HG03045 (cell line): ENCODE measurements around the gene RCN1.
"Not testable (repeated sequence)": the region's sequence is repeated elsewhere in the genome, so short reads cannot be mapped to it uniquely, and the experiment has no call there.

Experiments
- ATAC-seq: cut with Tn5 transposase; IDR thresholded peaks from one replicate; pipeline ENCODE4 v1.9.1; 2021; ENCODE audit warnings: mild to moderate bottlenecking, moderate library complexity; ENCODE audit not compliant: unreplicated experiment

The RCN1 gene

DNA sequence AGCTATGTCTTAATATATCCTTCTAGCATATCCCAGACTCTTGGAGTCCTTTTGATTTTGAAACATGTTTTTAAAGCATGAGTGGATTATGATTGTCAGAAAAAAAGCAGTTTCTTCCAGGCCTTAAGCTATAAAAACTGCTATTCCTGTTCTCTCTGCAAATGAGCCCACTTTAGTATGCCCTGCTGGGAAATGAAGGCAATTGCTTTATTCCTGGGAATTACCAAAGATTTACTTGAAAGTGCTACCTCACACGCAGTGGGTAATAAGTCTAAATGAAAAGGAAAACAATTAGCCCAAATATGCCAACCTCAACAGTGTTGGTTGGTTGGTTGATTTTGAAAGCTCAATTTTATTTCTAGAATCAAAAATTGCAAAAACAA is 17.2 kb upstream of the RCN1 start:
- ATAC-seq, result no peak

DNA sequence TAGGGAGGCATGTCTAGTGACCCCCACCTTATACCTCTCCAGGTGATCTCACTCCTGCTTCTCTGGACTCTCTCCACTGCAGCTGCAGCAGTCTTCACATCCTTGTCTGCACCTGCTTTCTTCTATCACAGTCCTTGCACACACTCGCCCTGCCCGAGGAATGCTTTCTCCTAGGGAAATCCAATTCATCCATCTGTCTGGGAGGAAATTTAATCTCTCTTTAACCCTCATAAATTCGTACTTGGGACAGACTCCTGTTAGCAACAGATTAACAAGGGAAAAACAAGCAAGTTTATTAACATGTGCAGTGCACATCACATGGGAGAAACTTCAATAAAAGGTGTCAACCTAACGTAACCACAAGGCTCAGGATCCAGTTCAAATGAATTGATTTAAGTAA is 11.3 kb upstream of the RCN1 start:
- ATAC-seq, result no peak

DNA sequence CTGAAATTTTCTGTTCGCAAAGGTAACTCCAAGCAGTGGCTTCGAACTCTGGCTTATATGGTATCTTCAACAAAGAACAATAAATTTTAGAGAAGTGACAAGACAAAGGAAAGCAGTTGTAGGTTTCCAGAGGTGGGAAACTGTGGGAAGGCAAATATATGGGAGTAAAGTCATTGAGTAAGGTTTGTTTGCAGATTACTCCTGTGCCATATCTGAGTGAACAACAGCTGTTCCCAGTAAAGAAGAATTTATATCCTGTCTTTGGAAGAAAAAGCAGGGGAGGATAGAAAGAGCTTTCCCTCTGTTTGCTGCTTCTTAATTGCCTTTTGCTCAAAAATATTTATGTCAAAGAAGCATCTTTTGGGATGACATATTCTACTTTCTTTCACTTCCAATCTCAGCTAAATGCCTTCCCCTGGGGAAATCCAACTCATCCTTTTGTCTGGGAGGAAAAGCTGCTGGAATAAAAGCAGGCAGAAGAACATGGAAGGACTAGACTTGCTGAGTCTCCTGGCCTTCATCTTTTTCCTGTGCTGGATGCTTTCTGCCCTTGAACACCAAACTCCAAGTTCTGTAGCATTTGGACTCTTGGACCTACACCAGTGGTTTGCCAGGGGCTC is 10.4 kb upstream of the RCN1 start:
- ATAC-seq, result no peak

DNA sequence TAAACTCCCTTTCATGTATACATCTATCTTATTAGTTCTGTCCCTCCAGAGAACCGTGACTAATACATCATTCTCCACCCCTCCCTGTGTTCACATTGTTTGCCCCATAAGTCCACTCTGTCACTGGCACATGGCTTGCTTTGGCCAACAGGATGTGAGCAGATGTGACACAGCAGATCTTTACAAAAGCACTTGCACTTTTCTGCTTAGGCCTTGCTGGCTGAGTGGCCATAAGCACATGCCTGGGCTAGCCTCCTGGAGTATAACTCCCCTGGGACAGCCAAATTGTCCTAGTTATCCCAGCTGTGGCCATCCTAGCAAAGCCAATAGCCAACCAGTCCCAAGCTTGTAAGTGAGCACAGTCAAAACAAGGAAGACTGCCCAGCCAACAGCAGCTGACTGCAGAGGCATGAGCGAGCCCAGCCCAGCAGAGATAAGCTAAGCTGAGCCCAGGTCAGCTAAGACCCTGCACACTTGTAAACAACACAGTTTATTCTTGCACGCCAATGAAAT is 9.7 kb upstream of the RCN1 start:
- no peak for ATAC-seq

DNA sequence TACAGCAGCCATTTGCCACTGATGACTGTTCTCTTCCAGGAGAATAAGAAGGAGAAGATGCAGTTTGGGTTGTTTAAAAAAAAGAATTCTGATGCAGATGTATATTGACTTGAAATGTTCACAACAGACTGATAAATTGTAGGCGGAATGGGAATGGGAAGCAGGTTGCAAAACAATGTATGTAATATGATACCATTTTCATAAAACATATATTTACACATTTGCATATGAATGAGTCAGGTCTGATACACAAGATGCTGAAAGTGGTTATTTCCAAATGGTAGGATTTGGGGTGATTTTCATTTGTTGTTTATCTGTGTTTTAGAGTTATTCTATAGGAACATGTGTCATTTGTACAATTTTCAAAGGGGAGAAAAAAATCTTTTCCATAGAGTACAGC is 9.0 kb upstream of the RCN1 start:
- ATAC-seq, result no peak

DNA sequence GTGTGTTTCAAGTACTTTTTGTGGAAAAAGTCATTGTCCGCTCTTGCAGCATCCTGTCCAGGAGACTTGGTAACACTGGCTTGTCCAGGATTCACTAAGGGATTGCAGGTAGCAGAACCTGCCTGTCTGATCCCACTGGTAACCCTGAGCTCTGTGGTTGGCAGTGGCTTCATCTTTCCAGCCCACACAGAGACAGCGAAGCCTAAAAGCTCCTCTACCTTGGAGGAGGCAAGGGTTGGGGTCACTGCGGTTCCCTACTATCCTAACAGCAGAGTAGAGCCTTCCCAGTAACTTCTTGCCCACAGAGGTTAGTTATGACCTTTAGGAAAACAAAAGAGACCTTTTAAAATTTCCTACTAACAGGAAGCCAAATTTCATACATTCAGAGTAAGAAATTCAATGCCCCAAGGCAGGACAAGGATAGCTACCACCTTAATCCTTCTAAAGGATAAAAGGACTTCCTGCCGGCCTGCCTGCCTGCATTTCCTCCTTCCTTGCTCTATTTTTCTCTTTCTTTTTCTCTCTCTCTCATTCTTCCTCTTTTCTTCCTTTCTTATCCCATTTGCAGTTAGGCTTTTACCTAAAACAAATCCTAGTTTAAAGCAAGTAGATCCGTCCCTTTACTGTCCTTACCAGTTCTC is 8.4 kb upstream of the RCN1 start:
- no peak for ATAC-seq

DNA sequence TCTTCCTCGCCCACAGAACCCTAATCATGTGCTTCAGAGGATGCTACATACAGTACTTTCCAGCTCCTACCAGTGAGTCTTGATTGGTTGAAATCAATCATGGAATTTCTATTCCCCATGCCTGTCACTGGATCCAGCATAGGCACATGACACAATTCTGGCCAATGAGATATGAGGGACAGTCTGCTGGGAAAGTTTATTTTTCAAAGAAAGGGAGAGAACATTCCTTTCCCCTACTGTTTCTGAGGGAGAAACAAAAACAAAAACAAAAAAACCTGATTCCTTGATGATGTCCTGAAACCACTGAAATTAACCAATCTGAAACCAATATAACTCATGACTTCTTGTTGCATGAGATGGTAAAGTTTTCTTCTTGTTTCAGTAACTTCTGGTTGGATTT is 3.3 kb upstream of the RCN1 start:
- ATAC-seq, result no peak

DNA sequence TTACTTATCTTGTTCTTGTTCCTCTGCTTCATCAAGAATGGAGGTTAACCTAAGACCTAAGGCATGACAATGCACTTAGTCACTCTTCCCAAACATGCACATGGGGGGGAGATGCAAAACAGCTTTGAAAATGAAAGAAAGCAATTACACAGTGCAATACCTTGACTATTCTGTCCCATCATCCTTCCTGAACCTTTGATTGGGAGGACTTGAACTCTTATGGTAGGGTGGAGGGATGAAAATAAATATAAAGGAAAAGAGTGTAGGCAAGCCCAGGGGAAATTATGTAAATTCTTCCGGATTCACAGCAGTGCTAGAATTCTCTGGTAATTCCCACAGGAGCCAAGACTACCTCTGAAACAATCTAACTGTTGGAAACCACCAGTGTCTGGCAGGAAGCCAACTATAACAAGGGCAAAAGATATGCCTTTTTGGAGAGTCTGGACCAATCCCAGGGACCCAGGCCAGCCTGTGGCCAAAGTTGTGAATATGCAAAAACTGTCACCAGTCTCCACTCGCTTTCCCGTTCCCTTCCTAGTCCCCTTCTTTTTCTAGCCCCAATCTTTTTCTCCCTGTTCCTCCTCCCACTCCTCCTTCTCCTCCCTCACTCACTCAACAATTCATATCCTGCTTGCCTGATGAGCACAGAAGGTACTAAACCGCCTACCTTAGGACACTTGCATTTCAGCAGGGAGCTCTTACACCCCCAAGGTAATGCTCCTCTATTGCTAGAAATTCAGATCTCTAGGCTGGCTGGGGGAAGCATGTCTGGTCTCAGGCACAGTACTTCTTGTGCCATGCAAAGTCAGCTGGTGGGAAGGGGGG is 2.5 kb upstream of the RCN1 start:
- ATAC-seq, result no peak

DNA sequence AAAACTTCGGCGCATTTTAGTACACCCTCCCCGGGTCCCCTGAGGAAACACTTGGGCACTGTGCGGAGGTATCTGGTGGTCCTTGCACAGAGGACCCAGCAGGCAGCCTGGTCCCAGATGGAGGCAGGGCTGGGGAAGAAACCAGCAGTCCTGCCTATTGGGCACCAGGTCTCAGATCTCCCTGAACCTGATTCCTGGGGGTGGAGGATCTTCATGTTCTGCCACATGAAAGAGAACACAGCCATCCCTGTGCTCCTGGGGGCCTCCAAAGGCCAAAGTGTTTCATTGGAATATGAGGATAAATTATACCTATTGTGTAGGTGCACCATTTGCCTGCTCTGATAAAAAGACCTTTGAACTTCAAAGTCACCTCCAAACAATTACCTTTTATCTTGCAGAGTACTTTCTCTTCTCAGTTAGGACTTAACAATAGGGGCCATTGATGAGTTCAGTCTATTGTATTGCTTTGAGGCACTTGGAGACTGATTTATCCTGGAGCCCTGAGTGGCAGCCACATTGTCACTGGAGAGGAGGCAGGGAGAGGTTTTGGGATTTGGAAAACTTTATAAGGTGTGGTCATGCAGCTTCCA is 1.8 kb downstream of the RCN1 start:
- ATAC-seq, result no peak

DNA sequence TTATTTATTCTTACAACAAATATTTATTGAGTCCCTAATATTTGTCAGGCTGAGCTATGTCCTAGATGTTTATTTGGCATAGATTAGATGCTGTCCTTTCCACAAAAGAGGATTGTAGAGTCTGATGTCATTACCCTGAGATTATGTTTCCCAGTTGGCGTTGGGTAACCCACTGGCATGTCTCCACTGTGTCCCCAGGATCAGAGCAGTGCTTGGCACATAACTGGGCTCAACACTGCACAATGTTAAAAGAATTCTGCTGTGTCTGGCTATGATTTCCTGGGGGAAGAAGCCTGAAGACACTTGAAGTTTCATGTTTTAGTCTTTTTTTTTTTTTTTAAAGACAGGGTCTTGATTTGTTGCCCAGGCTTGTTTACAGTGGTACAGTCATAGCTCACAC is 4.0 kb downstream of the RCN1 start:
- no peak for ATAC-seq

DNA sequence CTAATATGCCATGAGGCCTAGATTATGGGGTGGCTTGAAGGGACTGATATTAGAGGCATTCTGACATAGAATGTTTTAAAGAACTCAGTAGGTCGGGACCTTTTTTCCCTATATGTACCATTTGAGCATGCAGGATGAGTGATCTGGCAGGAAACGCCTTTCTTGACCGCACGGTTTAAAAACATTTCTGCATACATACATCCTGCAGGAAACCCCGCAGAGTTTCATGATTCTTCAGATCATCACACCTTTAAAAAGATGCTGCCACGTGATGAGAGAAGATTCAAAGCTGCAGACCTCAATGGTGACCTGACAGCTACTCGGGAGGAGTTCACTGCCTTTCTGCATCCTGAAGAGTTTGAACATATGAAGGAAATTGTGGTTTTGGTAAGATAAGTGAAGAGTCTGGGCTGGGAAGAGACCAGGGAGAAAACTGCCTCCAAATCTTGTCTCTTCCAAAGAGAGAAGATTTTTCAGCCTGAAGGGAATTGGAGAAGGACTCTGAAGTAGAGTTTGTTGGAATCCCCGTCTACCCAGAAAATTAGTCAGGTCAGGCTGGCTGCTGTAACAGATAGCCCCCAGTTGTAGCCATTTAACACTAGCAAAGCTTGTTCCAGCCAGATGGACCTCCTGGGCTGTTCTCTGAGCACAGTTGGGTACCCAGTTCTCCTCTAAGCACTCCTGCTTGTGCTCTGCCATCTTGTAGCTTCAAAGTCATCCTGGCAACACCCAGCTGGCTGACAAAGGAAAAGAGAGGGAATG is 7.4 kb downstream of the RCN1 start:
- no peak for ATAC-seq

DNA sequence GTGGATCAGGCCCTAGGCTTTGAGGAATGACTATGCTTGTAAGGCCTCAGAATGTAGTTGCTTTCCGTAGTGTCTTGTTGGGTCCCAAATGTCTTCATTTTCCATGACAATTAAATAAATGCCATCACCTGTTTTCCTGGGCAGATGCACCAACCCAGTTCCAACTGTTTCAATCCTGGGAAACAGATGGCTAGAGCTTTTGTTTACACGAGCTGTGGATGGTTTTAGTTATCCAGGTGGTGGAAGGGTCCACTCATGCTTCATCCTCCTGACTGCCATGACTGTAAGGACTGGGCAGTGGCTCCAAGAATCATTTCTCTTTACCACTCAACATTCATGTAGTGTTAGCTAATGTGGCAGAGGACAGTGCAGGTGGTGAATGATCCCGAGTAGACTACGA is 8.6 kb downstream of the RCN1 start:
- no peak for ATAC-seq

DNA sequence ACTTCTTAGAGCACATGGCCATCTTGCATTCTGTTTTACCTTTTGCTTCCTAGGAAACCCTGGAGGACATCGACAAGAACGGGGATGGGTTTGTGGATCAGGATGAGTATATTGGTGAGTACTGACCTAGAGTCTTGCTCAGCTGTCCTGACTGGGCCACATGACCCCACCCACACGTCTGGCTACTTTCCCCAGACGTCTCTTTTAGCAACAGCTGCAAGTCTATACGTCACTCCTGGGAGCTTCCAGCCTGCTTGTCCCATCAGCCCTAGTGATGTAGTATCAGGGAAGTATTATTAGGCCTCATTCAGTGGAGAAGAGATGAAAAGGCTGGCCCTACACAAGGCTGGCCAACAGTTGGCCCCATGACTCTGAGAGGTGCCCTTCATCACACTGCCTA is 9.6 kb downstream of the RCN1 start:
- no peak for ATAC-seq

DNA sequence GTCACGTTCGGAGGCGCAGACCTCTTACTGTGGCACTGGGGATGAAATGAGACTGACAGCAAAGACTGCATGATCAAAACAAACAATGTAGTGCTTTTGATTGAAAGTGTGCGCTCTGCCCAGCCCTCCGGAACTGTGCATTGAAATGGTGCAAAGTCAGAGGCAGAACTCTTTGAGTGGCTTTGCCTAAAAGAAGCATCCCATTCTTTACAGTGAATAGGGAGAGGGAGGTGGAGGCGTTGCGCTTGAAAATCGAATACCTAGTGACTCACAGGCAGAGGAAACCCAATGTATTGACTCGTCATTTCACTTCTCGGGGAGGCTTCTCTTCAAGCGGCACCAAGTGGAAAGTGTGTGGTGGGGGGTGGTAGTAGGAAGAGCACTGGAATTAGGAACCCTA is 10.9 kb downstream of the RCN1 start:
- ATAC-seq, result no peak

DNA sequence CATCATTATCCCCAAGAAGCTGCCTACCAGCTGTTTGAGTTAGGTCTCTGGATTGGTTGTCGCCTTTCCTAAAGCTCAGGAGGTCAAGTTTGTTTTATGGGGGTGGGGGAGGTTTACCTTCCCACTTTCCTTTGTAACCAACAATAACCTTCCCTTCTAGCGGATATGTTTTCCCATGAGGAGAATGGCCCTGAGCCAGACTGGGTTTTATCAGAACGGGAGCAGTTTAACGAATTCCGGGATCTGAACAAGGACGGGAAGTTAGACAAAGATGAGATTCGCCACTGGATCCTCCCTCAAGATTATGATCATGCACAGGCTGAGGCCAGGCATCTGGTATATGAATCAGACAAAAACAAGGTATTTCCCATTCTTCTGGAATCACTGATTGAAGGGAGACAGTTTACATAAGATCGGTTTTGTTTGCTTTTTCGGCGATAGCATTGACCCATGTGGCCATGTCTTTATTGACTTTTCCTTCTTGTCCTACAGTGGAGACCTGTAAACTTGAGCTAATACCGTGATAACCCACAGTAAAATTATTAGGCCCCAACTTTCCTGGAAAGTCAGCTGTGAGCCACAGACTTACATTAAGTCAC is 12.3 kb downstream of the RCN1 start:
- ATAC-seq, result not testable (repeated sequence)

DNA sequence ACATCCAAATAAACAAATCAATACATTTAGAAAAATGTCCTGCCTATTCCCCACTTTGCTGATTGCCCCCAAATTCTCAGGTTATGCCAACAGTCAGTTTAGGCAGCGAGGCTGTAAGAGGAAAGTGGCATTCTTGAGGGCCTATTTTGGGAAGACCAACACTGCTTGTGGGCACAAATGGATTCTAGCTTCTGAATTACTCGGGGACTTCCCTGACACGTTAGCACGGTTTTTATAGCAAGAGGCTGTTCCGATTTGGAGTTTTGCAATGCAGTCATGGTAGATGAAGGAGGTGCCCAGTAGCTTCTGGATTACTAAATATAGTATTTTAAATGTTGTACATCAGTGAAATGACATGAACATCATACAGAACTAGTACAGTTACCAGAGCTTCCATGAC is 13.1 kb downstream of the RCN1 start:
- ATAC-seq, result no peak

DNA sequence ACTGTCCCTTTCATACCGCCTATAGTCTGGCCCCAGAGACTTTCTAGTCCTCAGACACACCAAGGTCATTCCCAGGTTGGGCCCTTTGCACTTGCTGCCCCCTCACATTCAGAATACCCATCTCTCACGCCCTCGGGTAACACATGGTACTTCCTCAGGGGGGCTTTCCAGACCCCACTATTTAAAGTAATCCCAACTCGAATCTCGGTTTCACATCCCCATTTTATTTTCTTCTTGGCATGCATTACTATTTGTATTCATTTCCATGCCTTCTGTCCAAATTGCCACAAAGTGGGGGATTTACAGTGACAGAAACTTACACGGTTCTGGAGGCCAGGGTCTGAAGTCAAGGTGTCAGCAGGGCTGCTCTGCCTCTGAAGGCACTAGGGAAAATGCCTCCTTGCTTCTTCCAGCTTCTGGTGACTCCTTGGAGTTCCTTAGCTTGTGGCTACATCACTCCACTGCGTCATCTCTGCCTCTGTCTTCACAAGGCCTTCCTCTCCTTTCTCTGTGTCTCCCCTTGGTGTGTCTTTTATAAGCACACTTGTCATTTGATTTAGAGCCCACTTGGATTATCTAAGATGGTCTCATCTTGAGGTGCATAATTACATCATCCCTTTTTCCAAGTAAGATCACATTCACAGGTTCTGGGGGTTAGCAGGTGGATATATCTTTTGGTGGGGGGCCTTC is 15.1 kb downstream of the RCN1 start:
- ATAC-seq, result peak; percentile 72

DNA sequence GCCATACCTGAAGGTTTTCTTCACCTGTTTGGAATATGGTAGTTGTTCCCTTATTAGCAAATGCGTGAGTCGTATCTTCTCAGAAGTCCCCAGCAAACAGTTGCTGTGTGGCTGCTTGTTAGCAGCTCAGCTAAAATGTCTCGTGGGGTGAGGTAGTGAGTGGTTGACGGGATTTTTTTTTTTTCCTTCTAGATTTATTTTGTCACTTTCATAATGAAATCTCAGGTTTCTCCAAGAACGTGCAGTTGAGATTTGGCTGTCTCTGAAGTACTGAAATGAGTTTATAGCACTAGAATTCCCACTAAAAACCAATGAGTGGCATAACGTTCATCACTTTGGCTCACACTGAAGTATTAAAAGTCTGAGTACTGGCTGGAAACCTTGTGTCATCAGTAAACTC is 16.8 kb downstream of the RCN1 start:
- ATAC-seq, result no peak

DNA sequence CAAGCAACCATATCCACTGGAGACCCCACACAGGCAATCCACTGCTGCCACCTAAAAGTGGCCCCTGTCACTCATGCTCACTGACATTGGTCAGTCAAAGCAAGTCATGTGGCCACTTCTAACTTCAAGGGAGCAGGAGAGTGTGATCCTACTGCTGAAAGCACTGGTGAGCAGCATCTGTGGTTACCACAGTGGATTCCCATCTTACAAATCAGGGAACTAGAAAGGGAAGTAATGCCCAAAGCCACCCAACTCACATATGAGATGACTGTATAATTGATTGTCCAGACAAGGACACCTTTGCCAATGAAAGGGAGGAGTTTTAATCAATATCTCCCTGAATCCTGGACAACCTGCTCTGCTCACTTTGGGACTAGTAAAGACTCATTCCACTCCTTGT is 17.7 kb downstream of the RCN1 start:
- no peak for ATAC-seq

DNA sequence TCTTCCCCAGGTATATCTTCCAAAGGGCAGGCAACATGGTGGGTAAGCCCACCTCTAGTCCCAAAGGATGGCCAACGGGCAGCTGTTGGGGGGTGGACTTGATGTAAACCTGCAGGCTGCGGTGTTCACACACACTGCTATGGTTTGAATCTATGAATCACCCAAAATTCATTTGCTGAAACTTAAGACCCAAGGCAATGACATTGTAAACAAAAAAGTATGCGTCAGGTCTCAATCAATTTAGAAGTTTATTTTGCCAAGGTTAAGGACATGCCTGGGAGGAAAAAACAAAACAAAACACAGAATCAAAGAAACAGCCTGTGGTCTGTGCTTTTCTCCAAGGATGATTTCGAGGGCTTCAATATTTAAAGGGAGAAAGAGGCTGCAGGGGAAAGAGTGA is 18.3 kb downstream of the RCN1 start:
- ATAC-seq, result no peak
